Astrocyte (in vitro differentiated cells and primary cell): ENCODE results near the gene TOP2A. TPM values are rescaled to one million over a fixed set of nuclear protein-coding genes. Genes with fewer than 3 reads are reported as not detected.

Experiments
- DNase-seq: peaks from one replicate; pipeline ENCODE4 v3.0.0-alpha.2; 2010; ENCODE audit warnings: low read depth
- FAIRE-seq: peaks from 2 replicates; lab custom pipeline; 2011; peaks lifted over from hg19 to GRCh38; lab: Jason Lieb, UNC
- H2AFZ ChIP-seq: 2 replicates; pipeline ENCODE4 v1.6.0; 2012; ENCODE audit warnings: low read depth, low read length, inconsistent platforms
- H3K27ac ChIP-seq: 2 replicates; pipeline ENCODE4 v1.5.1; 2011; ENCODE audit warnings: low read depth, low read length, inconsistent platforms
- H3K27me3 ChIP-seq: 2 replicates; pipeline ENCODE4 v1.6.0; 2011; ENCODE audit warnings: low read length, inconsistent platforms; ENCODE audit not compliant: insufficient read depth
- H3K36me3 ChIP-seq: 2 replicates; pipeline ENCODE4 v1.5.1; 2011; ENCODE audit warnings: low read length, inconsistent platforms; ENCODE audit not compliant: insufficient read depth
- H3K4me1 ChIP-seq: 2 replicates; pipeline ENCODE4 v1.5.1; 2011; ENCODE audit warnings: low read length, inconsistent platforms; ENCODE audit not compliant: insufficient read depth
- H3K4me2 ChIP-seq: 2 replicates; pipeline ENCODE4 v1.6.0; 2012; ENCODE audit warnings: low read length, inconsistent platforms
- H3K4me3 ChIP-seq: 2 replicates; pipeline ENCODE4 v1.5.1; 2011; ENCODE audit warnings: low read depth, mild to moderate bottlenecking, low read length, inconsistent platforms; ENCODE audit not compliant: insufficient read depth
- H3K79me2 ChIP-seq: 2 replicates; pipeline ENCODE4 v1.6.0; 2012; ENCODE audit warnings: mild to moderate bottlenecking, low read length, inconsistent platforms; ENCODE audit not compliant: insufficient read depth
- H3K9ac ChIP-seq: 2 replicates; pipeline ENCODE4 v1.6.0; 2012; ENCODE audit warnings: mild to moderate bottlenecking, low read length, inconsistent platforms
- H3K9me3 ChIP-seq: 2 replicates; pipeline ENCODE4 v1.5.1; 2012; ENCODE audit warnings: low read depth, mild to moderate bottlenecking, low read length, inconsistent platforms; ENCODE audit not compliant: insufficient read depth
- H4K20me1 ChIP-seq: 2 replicates; pipeline ENCODE4 v1.6.0; 2012; ENCODE audit warnings: low read length, inconsistent platforms; ENCODE audit not compliant: insufficient read depth
- H3K27ac Mint-ChIP-seq: one replicate; pipeline ENCODE4 v1.8.0; 2021; ENCODE audit warnings: mild to moderate bottlenecking, mixed read lengths; ENCODE audit not compliant: unreplicated experiment
- H3K27me3 Mint-ChIP-seq: one replicate; pipeline ENCODE4 v1.8.0; 2021; ENCODE audit warnings: low read depth, mixed read lengths; ENCODE audit not compliant: unreplicated experiment
- H3K36me3 Mint-ChIP-seq: one replicate; pipeline ENCODE4 v1.8.0; 2021; ENCODE audit warnings: low read depth, mixed read lengths; ENCODE audit not compliant: unreplicated experiment
- H3K4me1 Mint-ChIP-seq: one replicate; pipeline ENCODE4 v1.8.0; 2021; ENCODE audit warnings: low read depth, mixed read lengths; ENCODE audit not compliant: unreplicated experiment
- H3K4me3 Mint-ChIP-seq: one replicate; pipeline ENCODE4 v1.8.0; 2021; ENCODE audit warnings: mild to moderate bottlenecking, moderate library complexity, mixed read lengths; ENCODE audit not compliant: unreplicated experiment
- H3K9me3 Mint-ChIP-seq: one replicate; pipeline ENCODE4 v1.8.0; 2021; ENCODE audit warnings: mild to moderate bottlenecking, mixed read lengths; ENCODE audit not compliant: unreplicated experiment
- EZH2 ChIP-seq: IDR thresholded peaks from 2 replicates; pipeline ENCODE4 v1.6.1; 2012; ENCODE audit warnings: mild to moderate bottlenecking, low read length, inconsistent platforms; ENCODE audit not compliant: insufficient read depth
- total RNA-seq: library from RNA; stranded (reverse); gene quantifications from 2 replicates; pipeline ENCODE4 v1.2.1, GENCODE V29; 2021
- TF ChIP-seq, protein P1 (sequence below): IDR thresholded peaks from 2 replicates; pipeline ENCODE4 v1.5.1; 2011; ENCODE audit warnings: low read depth, mild to moderate bottlenecking, inconsistent platforms, low read length, moderate library complexity; ENCODE audit not compliant: insufficient read depth

TOP2A gene
- total RNA-seq, 1 donor from 2014 or later, result 12.6 TPM

DNA sequence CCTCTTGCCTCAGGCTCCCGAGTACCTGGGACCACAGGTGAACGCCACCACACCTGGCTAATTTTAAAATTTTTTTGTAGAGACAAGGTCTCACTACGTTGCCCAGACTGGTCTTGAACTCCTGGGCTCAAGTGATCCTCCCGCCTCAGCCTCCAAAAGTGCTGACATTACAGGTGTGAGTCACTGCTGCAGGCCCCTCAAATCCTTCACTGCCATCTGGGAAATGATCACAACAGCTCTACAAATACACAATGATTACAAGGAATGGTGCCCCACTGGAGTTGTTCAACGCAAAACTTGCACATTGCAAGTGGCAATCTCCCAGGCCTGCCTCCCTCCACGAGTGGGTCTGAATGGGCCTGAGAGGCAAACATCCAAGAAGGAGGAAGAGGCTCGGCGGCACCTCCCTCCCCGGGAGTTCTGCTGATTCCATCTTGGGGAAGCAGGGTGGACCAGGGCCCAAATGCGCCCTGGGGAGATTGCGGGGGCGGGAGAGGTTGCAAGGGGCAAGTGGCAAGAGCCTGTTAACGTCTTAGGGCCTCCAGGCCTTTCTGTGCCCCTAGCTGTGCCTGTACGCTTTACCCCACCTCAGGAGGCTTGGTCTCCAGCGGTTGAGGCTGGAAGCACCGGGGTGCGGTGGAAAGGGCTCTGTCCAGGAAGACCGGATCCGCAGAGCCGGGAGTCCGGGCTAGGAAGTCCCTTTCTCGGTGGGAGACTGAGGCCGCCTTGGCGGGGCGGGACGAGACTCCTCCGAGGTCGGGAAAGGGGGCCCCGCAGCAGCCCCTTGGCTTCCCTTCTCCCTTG is 24.9 kb upstream of the TOP2A start:
- peaks cover 21% of the 10 kb centered on the region for H3K4me1 ChIP-seq
- no peaks in the 10 kb centered on the region for H3K9me3 Mint-ChIP-seq
- H3K27me3 ChIP-seq, result no peaks in the 10 kb centered on the region
- peaks cover 12% of the 10 kb centered on the region for H3K4me1 Mint-ChIP-seq
- peak overlapping the region; percentile 72 for H3K4me3 Mint-ChIP-seq
- H2AFZ ChIP-seq, result peak overlapping the region; percentile 69
- H3K79me2 ChIP-seq, result peaks cover 37% of the 10 kb centered on the region
- H3K36me3 ChIP-seq, result no peaks in the 10 kb centered on the region
- H3K36me3 Mint-ChIP-seq, result no peaks in the 10 kb centered on the region
- peaks cover 9% of the 10 kb centered on the region for H3K27me3 Mint-ChIP-seq
- no peak for FAIRE-seq
- TF ChIP-seq, protein P1, sequence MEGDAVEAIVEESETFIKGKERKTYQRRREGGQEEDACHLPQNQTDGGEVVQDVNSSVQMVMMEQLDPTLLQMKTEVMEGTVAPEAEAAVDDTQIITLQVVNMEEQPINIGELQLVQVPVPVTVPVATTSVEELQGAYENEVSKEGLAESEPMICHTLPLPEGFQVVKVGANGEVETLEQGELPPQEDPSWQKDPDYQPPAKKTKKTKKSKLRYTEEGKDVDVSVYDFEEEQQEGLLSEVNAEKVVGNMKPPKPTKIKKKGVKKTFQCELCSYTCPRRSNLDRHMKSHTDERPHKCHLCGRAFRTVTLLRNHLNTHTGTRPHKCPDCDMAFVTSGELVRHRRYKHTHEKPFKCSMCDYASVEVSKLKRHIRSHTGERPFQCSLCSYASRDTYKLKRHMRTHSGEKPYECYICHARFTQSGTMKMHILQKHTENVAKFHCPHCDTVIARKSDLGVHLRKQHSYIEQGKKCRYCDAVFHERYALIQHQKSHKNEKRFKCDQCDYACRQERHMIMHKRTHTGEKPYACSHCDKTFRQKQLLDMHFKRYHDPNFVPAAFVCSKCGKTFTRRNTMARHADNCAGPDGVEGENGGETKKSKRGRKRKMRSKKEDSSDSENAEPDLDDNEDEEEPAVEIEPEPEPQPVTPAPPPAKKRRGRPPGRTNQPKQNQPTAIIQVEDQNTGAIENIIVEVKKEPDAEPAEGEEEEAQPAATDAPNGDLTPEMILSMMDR, result no peak
- TF ChIP-seq EZH2, result no peak
- H3K4me3 ChIP-seq, result peak overlapping the region; percentile 53
- peaks cover 34% of the 10 kb centered on the region for H4K20me1 ChIP-seq
- H3K9me3 ChIP-seq, result no peaks in the 10 kb centered on the region
- no peak overlapping the region for H3K27ac Mint-ChIP-seq
- no peak for DNase-seq
- peak overlapping the region; percentile 88 for H3K9ac ChIP-seq
- H3K4me2 ChIP-seq, result peak overlapping the region; percentile 93
- peak overlapping the region; percentile 48 for H3K27ac ChIP-seq

DNA sequence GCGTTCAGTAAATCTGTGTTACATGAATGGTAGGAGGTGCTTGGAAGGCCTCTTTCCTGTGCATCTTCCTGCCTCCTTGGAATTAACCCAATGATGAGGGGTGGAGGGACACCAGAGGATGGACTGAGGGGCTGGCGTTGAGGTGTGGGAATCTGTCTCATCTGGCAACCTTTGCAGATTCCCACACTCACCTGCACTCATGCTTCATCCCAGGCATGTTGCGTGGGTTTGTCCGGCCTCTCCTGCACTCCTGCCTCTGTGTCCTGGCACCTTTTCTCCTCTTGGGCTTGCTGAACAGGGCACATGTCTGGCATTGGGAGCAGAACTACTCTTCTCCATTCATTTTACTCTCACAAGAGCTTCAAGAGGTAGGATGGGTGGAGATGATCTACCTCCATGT is 22.5 kb upstream of the TOP2A start:
- H3K4me1 Mint-ChIP-seq, result peaks cover 12% of the 10 kb centered on the region
- no peaks in the 10 kb centered on the region for H3K36me3 Mint-ChIP-seq
- H3K36me3 ChIP-seq, result no peaks in the 10 kb centered on the region
- H3K4me3 Mint-ChIP-seq, result no peak overlapping the region
- H3K4me3 ChIP-seq, result no peak overlapping the region
- TF ChIP-seq, protein P1, result no peak
- no peak for TF ChIP-seq EZH2
- H3K27me3 ChIP-seq, result no peaks in the 10 kb centered on the region
- no peak for DNase-seq
- no peak overlapping the region for H3K27ac Mint-ChIP-seq
- H3K9ac ChIP-seq, result no peak overlapping the region
- no peaks in the 10 kb centered on the region for H3K9me3 ChIP-seq
- peaks cover 13% of the 10 kb centered on the region for H3K4me1 ChIP-seq
- peaks cover 13% of the 10 kb centered on the region for H3K27me3 Mint-ChIP-seq
- H3K4me2 ChIP-seq, result no peak overlapping the region
- H3K79me2 ChIP-seq, result peaks cover 15% of the 10 kb centered on the region
- no peak overlapping the region for H2AFZ ChIP-seq
- H4K20me1 ChIP-seq, result peaks cover 11% of the 10 kb centered on the region
- no peak for FAIRE-seq
- H3K9me3 Mint-ChIP-seq, result no peaks in the 10 kb centered on the region
- no peak overlapping the region for H3K27ac ChIP-seq

DNA sequence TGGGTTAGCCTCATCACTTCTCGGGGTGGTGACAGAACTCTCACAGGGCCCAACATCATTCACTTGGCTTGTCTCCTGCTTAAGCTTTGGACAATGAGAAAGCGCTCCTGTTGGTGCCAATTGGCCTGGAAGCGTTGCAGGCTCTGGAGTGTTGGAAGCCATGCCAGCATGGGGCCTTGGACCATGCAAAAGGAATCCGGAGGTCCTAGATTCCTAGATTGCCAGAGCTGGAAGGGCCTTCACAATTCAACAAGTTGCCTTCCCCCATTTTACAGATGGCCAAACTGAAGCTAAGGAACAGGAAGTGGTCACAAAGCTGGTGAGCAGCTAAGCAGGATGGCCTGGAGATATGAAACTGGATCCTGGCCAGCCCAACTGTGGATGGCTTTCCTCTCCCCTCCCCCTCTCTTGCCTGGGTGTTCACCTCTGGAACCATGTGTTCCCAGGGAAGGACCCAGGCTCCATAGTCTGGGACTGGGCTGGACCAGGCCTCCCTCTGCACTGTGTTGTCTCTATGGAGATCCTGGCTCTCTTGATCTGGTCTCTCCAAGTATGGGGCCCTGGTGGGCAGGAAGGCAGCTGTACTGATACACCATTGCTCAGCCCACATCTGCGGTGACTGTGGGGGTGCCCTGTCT is 19.5 kb upstream of the TOP2A start:
- DNase-seq, result no peak

More for the DNA sequence above, 19.5 kb upstream of the TOP2A start:
- H3K27ac Mint-ChIP-seq, result no peak overlapping the region
- no peak for TF ChIP-seq EZH2
- TF ChIP-seq, protein P1, result no peak
- no peak for FAIRE-seq
- Histone ChIP-seq H4K20me1 (no peaks in the 10 kb centered on the region), H3K79me2 (no peaks in the 10 kb centered on the region), H2AFZ (no peak overlapping the region), H3K4me1 (no peaks in the 10 kb centered on the region), H3K36me3 (no peaks in the 10 kb centered on the region), H3K9ac (no peak overlapping the region), H3K27ac (no peak overlapping the region), H3K4me2 (no peak overlapping the region), H3K4me3 (no peak overlapping the region), H3K27me3 (no peaks in the 10 kb centered on the region), H3K9me3 (no peaks in the 10 kb centered on the region)
- H3K36me3 Mint-ChIP-seq, result no peaks in the 10 kb centered on the region
- peaks cover 3% of the 10 kb centered on the region for H3K4me1 Mint-ChIP-seq
- peaks cover 18% of the 10 kb centered on the region for H3K27me3 Mint-ChIP-seq
- H3K4me3 Mint-ChIP-seq, result no peak overlapping the region
- H3K9me3 Mint-ChIP-seq, result no peaks in the 10 kb centered on the region
